ENCODE results near the gene IQCM.

Gene IQCM

GRCh38 chr4:149781150-149781549 lies 34.5 kb downstream of the IQCM start:
- DNase-seq (ENCODE audit: low read depth, low spot score), result peak; percentile 25

GRCh38 chr4:149768477-149768876 lies 47.2 kb downstream of the IQCM start:
- DNase-seq (ENCODE audit: low read depth, low spot score), result no peak

- no peak for DNase-seq (ENCODE audit: low read depth, low spot score)
Observed at GRCh38 chr4:149766135-149766534, 49.5 kb downstream of the IQCM start.

- DNase-seq (ENCODE audit: low read depth, low spot score), result no peak
Observed at GRCh38 chr4:149765630-149766029, 50.0 kb downstream of the IQCM start.

- no peak for DNase-seq (ENCODE audit: low read depth, low spot score)
Observed at GRCh38 chr4:149755969-149756368, 59.7 kb downstream of the IQCM start.

GRCh38 chr4:149754526-149754925 lies 61.1 kb downstream of the IQCM start:
- no peak for DNase-seq (ENCODE audit: low read depth, low spot score)

GRCh38 chr4:149752729-149753128 lies 62.9 kb downstream of the IQCM start:
- DNase-seq (ENCODE audit: low read depth, low spot score), result no peak

GRCh38 chr4:149751174-149751573 lies 64.5 kb downstream of the IQCM start:
- DNase-seq (ENCODE audit: low read depth, low spot score), result no peak

- no peak for DNase-seq (ENCODE audit: low read depth, low spot score)
Observed at GRCh38 chr4:149749784-149750183, 65.9 kb downstream of the IQCM start.

GRCh38 chr4:149747646-149748045 lies 68.0 kb downstream of the IQCM start:
- DNase-seq (ENCODE audit: low read depth, low spot score), result no peak

- DNase-seq (ENCODE audit: low read depth, low spot score), result no peak
Observed at GRCh38 chr4:149746276-149746675, 69.4 kb downstream of the IQCM start.

- no peak for DNase-seq (ENCODE audit: low read depth, low spot score)
Observed at GRCh38 chr4:149741186-149741831, 74.3 kb downstream of the IQCM start.

GRCh38 chr4:149738156-149738555 lies 77.5 kb downstream of the IQCM start:
- DNase-seq (ENCODE audit: low read depth, low spot score), result no peak

GRCh38 chr4:149735796-149736195 lies 79.8 kb downstream of the IQCM start:
- no peak for DNase-seq (ENCODE audit: low read depth, low spot score)

- no peak for DNase-seq (ENCODE audit: low read depth, low spot score)
Observed at GRCh38 chr4:149728444-149728843, 87.2 kb downstream of the IQCM start.

- DNase-seq (ENCODE audit: low read depth, low spot score), result no peak
Observed at GRCh38 chr4:149727663-149728062, 88.0 kb downstream of the IQCM start.

GRCh38 chr4:149723065-149723464 lies 92.6 kb downstream of the IQCM start:
- DNase-seq (ENCODE audit: low read depth, low spot score), result no peak

- DNase-seq (ENCODE audit: low read depth, low spot score), result no peak
Observed at GRCh38 chr4:149719806-149720205, 95.8 kb downstream of the IQCM start.

GRCh38 chr4:149719357-149719756 lies 96.3 kb downstream of the IQCM start:
- no peak for DNase-seq (ENCODE audit: low read depth, low spot score)

- no peak for DNase-seq (ENCODE audit: low read depth, low spot score)
Observed at GRCh38 chr4:149718500-149718899, 97.1 kb downstream of the IQCM start.

- no peak for DNase-seq (ENCODE audit: low read depth, low spot score)
Observed at GRCh38 chr4:149716728-149717127, 98.9 kb downstream of the IQCM start.

GRCh38 chr4:149715822-149716585 lies 99.6 kb downstream of the IQCM start:
- no peak for DNase-seq (ENCODE audit: low read depth, low spot score)

- DNase-seq (ENCODE audit: low read depth, low spot score), result no peak
Observed at GRCh38 chr4:149713031-149713430, 102.6 kb downstream of the IQCM start.
